GM10266 (cell line): ENCODE results near the gene ZBTB46.

Experiments used
- DNase-seq: peaks from one replicate; pipeline ENCODE4 v3.0.0; 2012; ENCODE audit errors: extremely low spot score
- TF ChIP-seq, protein P1 (sequence below): IDR thresholded peaks from 2 replicates; pipeline ENCODE4 v1.5.1; 2012; ENCODE audit warnings: mild to moderate bottlenecking, low read depth; ENCODE audit not compliant: control insufficient read depth, insufficient read depth; ENCODE audit errors: missing control alignments

Gene ZBTB46

DNA sequence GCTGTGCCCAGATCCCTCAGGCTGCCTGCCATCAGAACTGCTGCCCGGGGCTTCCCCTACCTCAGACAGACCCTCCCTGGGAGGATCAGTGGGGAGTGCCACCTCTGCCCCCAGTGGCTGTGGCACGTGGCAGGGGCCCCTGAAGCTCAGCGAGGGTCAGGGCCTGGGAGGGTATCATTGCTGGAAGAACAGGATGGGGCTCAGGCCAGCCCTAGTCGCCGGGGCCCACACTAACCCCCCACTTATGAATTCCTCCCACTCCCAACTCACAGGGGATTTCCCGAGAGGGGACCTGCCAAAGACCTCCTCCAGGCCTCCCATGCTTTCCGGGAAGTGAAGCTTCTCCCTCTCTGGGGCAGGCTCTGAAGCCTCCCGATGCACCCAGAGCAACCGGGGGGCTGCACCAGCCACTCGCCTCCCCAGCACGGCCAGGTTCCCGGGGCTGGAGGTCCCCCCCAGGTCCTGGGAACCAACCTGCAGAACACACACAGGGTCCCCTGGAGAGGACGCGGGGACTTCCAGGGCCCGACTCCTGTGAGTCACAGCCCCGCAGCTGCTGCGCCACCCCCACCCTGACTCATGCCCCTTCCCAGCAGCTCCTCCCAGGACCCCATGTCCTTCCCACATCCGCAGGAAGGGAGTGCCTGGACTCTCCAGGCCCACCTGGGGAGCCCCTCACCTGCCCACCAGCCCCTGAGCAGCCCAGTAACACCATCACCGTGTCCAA, 132.2 kb downstream of the ZBTB46 start:
- peak; percentile 85 for DNase-seq
- TF ChIP-seq, protein P1, sequence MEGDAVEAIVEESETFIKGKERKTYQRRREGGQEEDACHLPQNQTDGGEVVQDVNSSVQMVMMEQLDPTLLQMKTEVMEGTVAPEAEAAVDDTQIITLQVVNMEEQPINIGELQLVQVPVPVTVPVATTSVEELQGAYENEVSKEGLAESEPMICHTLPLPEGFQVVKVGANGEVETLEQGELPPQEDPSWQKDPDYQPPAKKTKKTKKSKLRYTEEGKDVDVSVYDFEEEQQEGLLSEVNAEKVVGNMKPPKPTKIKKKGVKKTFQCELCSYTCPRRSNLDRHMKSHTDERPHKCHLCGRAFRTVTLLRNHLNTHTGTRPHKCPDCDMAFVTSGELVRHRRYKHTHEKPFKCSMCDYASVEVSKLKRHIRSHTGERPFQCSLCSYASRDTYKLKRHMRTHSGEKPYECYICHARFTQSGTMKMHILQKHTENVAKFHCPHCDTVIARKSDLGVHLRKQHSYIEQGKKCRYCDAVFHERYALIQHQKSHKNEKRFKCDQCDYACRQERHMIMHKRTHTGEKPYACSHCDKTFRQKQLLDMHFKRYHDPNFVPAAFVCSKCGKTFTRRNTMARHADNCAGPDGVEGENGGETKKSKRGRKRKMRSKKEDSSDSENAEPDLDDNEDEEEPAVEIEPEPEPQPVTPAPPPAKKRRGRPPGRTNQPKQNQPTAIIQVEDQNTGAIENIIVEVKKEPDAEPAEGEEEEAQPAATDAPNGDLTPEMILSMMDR = no peak

DNA sequence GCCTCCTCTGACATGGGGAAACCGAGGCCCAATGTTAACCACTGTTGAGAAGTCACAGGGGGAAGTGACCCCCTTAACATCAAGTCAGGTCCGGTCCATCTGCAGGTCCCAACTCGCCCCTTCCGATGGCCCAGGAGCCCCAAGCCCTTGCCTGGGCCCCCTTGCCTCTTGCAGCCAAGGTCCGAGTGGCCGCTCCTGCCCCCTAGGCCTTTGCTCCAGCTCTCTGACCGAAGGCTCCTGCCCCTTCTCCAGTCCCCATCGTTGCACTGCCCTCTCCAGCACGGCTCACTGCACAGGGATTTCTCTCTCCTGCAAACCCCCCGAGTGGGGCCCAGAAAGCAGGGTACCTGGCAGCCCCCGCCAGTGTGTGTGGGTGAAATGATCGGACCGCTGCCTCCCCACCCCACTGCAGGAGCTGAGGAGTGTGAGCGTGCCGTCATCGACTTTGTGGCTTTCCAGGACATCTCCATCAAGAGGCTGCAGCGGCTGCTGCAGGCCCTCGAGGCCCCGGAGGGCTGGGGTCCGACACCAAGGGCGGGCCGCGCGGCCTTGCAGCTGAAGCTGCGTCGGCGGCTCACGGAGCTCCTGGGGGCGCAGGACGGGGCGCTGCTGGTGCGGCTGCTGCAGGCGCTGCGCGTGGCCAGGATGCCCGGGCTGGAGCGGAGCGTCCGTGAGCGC, 133.1 kb downstream of the ZBTB46 start:
- no peak for DNase-seq
- TF ChIP-seq, protein P1 = no peak

DNA sequence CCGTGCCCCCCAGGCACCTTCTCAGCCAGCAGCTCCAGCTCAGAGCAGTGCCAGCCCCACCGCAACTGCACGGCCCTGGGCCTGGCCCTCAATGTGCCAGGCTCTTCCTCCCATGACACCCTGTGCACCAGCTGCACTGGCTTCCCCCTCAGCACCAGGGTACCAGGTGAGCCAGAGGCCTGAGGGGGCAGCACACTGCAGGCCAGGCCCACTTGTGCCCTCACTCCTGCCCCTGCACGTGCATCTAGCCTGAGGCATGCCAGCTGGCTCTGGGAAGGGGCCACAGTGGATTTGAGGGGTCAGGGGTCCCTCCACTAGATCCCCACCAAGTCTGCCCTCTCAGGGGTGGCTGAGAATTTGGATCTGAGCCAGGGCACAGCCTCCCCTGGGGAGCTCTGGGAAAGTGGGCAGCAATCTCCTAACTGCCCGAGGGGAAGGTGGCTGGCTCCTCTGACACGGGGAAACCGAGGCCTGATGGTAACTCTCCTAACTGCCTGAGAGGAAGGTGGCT, 133.7 kb downstream of the ZBTB46 start:
- DNase-seq = no peak
- TF ChIP-seq, protein P1 = no peak

DNA sequence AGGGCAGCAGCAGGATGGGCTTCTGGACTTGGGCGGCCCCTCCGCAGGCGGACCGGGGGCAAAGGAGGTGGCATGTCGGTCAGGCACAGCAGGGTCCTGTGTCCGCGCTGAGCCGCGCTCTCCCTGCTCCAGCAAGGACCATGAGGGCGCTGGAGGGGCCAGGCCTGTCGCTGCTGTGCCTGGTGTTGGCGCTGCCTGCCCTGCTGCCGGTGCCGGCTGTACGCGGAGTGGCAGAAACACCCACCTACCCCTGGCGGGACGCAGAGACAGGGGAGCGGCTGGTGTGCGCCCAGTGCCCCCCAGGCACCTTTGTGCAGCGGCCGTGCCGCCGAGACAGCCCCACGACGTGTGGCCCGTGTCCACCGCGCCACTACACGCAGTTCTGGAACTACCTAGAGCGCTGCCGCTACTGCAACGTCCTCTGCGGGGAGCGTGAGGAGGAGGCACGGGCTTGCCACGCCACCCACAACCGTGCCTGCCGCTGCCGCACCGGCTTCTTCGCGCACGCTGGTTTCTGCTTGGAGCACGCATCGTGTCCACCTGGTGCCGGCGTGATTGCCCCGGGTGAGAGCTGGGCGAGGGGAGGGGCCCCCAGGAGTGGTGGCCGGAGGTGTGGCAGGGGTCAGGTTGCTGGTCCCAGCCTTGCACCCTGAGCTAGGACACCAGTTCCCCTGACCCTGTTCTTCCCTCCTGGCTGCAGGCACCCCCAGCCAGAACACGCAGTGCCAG, 134.3 kb downstream of the ZBTB46 start, which contains the start of gene TNFRSF6B:
TNFRSF6B (plus strand) TSS at position 25 of the 729 bp plus-strand sequence; CDS start at position 141, 116 bp downstream.
- TF ChIP-seq, protein P1 = no peak

DNA sequence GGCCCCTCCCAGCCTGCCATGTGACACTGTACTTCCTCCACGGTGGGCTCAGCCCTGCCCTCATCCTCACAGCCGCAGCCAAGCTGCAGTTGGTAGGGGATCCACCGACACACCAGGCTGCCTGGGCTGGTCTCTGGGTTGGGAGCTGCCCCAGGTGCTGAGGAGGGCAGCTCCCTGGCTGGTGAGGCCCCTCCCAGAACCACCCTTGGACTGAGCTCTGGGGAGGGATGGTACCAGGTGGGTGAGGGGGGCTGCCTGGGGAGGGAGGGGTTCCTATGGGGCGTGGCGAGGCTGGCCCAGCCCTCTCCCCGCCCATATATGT, 134.8 kb downstream of the ZBTB46 start:
- no peak for DNase-seq
- TF ChIP-seq, protein P1 = no peak

More for the DNA sequence above, 134.3 kb downstream of the ZBTB46 start, which contains the start of gene TNFRSF6B:
- DNase-seq = no peak

DNA sequence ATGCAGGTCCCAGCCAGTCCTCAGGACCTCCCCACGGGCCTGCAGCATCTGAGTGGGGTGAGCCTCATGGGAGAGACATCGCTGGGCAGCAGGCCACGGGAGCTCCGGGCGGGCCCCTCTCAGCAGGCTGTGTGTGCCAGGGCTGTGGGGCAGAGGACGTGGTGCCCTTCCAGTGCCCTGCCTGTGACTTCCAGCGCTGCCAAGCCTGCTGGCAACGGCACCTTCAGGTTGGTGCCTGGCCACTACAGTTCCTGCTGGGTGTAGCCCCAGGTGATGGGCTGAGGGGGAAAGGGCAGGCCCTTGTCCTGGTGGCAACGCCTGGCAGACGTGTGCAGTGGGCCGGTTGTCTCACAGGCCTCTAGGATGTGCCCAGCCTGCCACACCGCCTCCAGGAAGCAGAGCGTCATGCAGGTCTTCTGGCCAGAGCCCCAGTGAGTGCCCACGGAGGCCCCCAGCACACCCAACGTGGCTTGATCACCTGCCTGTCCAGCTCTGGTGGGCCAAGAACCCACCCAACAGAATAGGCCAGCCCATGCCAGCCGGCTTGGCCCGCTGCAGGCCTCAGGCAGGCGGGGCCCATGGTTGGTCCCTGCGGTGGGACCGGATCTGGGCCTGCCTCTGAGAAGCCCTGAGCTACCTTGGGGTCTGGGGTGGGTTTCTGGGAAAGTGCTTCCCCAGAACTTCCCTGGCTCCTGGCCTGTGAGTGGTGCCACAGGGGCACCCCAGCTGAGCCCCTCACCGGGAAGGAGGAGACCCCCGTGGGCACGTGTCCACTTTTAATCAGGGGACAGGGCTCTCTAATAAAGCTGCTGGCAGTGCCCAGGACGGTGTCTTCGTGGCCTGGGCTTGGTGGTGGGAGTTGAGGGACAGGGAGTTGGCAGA, 135.4 kb downstream of the ZBTB46 start:
- no peak for DNase-seq

More for the DNA sequence above, 135.4 kb downstream of the ZBTB46 start:
- TF ChIP-seq, protein P1 = no peak
